Measurements from ENCODE around the gene XYLT1.
A peak's percentile ranks its signal among the peaks of the same experiment; 100 is the strongest.

The XYLT1 gene

DNA sequence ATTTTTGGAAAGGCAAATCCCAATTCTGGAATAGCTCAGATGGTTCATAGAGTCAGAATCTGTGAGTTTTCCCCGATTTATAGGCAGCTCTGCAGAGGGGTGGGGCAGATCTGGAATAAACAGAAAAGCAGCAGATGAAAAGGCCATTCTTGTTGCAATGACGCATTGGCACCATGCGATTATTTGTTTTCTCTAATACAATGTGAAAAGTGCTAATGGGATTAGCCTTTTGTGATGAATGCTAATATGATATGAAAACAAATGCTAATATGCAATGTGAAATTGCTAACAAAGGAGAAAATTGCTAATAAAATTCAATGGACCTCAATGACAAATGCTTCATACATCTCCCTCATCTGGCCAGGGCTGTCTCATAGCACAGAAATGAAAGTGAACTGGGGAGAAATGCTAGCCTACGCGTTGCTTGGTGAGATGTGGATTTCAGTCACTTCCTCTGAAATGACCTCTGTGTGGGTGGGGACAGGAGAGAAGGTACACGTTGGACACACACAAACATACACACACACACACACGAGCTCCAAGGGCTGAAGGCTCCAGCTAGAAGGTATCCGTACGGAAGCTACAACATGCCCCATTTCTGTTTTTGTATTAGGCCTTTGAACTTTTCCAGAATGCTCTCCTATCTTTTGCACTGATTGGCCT, 394.5 kb downstream of the XYLT1 start:
- DNase-seq, result no peak

GRCh38 chr16:17072104-17072503, 398.7 kb downstream of the XYLT1 start:
- DNase-seq, result no peak

GRCh38 chr16:17070882-17071592, 399.7 kb downstream of the XYLT1 start:
- DNase-seq, result peak; percentile 86 to 88

- no peak for DNase-seq
These were observed 401.1 kb downstream of the XYLT1 start for GRCh38 chr16:17069681-17070080.

DNA sequence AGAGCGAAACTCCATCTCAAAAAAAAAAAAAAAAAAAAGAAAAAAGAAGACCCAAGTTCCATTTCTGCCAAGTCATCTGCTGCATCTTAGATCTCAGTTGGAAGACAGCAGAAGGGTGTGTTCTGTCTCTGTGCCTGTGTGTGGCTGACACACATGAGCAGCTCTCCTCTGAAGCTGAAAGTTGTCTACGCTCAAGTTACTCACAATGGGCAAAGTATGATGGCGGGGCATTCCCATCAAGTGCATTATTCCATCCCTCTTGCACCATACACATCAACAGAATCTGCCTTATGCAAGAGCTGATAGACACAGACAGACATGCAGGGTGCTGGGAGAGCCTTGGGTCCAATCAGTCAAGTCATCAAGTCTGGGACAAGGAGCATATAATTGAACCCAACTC, 402.2 kb downstream of the XYLT1 start:
- no peak for DNase-seq

GRCh38 chr16:17067882-17068281, 402.9 kb downstream of the XYLT1 start:
- no peak for DNase-seq

DNA sequence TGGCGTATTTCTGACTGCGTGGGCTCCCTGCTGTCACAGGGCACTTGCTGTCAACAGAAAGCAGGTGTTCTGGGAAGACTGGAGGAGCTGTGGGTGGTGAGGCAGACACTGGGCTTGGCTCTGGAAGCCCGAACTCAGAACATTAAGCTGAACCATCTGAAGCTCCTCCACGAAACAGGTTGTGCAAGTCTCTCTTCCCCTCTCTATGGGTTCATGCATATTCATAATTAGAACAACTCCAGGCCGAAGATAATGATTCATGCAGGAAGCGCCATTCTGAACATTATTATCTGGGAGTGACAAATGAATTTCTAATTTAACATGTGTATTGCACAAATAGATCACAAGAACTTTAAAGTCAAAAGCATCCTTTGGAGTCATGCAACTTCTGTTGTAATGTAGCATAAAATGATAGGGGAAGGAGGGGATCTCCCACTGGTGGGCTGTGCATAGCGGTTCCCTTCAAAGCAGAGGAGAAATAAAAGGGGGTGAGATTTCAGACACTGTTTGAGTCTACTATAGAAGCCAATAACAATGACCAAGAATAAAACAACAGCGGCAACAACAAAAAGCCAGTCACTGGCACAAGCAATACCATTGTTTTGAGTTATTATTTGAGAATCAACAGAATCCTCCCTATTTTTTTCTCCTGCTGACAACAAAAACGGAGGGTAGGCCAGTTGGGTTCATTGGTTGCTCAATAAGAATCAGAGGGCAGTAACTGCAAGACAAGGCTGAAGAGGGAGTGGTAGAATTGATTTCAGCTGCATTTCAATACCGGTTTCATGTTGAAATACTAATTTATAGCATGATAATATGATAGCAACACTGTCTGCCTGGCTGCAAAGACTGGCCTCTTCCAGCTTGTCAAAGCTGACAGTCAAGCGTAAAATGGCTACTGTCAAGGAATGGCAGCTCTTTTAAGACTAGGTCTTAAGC, 407.3 kb downstream of the XYLT1 start:
- no peak for DNase-seq

DNA sequence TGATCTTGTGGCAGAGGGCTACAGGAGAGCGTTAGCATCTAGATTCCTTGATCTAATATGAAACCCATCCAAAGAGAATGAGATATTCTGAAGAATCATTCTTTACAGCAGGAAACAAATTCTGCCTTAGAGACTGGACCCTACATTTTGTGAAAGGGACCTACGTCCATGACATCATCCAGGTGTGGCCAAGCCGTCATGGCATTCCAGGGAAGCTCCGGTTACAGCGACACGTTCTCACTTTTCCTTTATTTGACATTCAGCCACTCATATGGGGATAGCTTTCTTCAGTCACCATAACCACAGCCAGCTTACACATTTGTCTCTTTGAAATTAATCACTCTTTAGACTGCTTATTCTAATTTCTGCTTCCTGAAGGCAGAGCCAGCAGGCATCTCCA, 408.1 kb downstream of the XYLT1 start:
- DNase-seq, result no peak

- DNase-seq, result no peak
These were observed 409.4 kb downstream of the XYLT1 start for GRCh38 chr16:17061326-17061725.

DNA sequence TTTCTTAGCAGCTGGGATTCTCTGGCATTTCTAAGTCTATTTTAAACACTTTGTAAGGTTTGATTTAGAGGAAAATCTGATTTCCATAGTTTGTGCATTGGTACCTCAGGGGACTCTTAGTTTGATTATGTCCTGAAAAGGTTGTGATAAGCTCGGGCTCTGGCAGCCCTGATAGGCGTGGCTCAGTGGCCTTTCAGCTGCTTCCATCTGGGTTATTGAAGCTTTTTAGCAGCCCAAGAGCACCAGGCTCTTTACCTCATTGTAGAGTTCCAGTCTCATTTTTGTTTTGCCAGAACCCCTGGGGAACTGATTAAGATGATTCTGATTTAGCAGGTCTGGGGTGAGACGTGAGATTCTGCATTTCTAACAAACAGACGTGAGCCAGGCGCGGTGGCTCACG, 412.3 kb downstream of the XYLT1 start:
- DNase-seq, result no peak

- no peak for DNase-seq
These were observed 414.1 kb downstream of the XYLT1 start for GRCh38 chr16:17056666-17057065.

- no peak for DNase-seq
These were observed 417.1 kb downstream of the XYLT1 start for GRCh38 chr16:17053536-17054160.

All from CD4-positive, alpha-beta T cell treated with Interferon alpha-2 for 1 hour (primary cell).